Colon (tissue), 2 donors: ENCODE measurements around the gene BMAL1.

ENCODE experiments used
- FAIRE-seq: peaks from 2 replicates; lab custom pipeline; 2012; peaks lifted over from hg19 to GRCh38; lab: Jason Lieb, UNC
- donor health status: control.
- donor health status: control.

BMAL1 gene

GRCh38 chr11:13291800-13292199 lies 14.2 kb downstream of the BMAL1 start:
- FAIRE-seq: no peak

DNA sequence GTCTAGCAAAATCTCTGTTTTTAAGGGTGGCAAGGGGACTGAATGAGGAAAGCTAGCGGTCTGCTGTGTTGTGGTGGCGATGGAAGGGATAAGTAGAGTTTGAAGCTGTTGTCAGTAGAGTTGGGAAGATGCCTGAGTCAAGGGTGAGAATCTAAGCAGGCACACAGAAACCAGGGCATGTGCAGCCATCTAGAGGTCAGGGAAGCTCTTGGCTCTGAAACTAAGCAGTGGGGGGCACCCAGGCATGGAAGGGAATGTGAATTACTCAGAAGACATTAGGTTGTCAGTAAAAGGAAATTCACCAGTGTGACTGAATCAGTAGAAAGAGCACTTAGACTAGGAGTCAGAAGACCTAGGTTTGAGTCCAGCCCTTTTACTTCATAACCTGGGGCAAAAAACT lies 15.4 kb downstream of the BMAL1 start:
- FAIRE-seq: no peak

DNA sequence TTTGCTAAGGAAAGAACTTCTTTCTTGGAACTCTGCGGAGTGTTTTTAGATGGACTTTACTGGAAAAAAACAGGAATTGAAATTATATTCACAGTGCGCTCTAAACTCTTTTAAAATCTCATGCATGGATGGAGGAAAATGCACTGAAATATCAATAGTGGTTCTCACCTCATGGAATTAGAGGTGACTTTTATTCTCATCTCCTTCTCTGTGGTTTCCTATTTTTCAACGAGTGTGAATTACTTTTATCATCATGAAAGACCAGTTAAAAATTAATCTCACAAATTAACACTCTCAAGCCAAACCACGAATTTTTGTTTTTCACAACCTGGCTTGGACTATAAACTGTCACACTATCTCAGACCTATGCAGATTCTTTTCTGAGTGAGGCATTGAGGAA lies 16.6 kb downstream of the BMAL1 start:
- no peak for FAIRE-seq

GRCh38 chr11:13294771-13295579 lies 17.4 kb downstream of the BMAL1 start:
- FAIRE-seq: no peak

GRCh38 chr11:13297308-13297916 lies 19.8 kb downstream of the BMAL1 start:
- no peak for FAIRE-seq

- FAIRE-seq: no peak
Observed at GRCh38 chr11:13297917-13298356, 20.3 kb downstream of the BMAL1 start.

GRCh38 chr11:13298765-13299164 lies 21.2 kb downstream of the BMAL1 start:
- FAIRE-seq: no peak

- FAIRE-seq: no peak
Observed at GRCh38 chr11:13301522-13301921, 23.9 kb downstream of the BMAL1 start.

DNA sequence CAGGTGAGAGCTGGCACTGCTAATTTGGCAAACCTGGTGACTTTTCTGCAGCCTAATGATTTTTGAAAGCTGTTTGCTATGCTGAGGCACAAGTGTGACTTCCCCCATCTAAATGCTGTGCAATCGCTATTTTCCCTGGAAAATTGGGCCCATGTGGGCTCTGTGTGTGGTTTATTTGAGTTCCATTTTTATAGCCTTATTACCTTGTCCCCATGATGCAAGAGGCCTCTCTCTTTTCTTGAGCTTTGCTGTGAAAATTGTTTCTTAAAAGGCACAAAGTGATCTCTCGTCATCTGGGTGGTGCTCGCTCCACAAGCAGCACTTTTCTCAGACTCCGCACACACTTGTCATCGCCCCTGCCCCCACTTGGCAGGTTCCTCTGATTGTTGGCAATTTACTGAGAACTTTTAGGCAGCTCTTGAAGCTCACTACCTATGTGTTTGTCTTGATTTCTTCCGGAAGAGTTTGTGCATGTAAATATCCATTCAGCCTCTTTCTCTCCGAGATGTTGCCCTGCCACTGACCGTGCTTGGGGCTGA lies 24.9 kb downstream of the BMAL1 start:
- no peak for FAIRE-seq

GRCh38 chr11:13303668-13304649 lies 26.4 kb downstream of the BMAL1 start:
- FAIRE-seq: no peak

DNA sequence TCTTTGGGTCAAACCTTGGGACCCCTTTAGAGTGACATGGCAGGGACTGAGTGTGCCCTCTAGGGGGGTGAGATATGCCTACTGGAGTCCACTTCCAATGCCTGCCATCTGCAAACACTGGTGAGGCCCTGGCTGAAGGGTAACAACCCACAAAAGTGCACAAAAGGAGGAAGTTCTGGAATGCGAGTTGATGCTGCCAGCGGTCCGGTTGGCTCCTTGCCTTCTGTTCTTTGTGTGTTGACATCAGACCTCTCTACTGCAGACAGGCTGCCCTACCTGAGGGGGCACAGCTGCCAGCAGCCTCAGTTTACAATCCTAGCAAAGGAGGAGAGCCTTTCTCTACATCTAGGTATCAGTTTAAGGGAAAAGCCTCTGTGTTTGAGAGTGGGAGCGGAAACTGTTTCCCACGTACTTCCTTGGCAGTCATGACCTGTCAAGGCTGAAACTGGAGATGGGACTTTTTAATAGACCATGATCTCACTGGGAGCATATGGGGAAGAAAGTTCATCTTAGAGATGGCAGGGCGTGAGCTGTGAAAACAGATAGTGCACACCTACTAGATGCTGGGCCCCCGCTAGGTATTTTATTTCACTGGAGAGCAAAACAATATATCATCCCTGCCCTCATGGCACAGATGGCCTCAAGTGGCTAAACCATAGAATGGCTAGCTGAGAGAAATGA lies 27.2 kb downstream of the BMAL1 start:
- FAIRE-seq: no peak

- FAIRE-seq: no peak
Observed at GRCh38 chr11:13308704-13309103, 31.1 kb downstream of the BMAL1 start.

GRCh38 chr11:13309156-13309555 lies 31.6 kb downstream of the BMAL1 start:
- no peak for FAIRE-seq

- no peak for FAIRE-seq
Observed at GRCh38 chr11:13310443-13310842, 32.9 kb downstream of the BMAL1 start.

GRCh38 chr11:13311570-13311969 lies 34.0 kb downstream of the BMAL1 start:
- FAIRE-seq: no peak

DNA sequence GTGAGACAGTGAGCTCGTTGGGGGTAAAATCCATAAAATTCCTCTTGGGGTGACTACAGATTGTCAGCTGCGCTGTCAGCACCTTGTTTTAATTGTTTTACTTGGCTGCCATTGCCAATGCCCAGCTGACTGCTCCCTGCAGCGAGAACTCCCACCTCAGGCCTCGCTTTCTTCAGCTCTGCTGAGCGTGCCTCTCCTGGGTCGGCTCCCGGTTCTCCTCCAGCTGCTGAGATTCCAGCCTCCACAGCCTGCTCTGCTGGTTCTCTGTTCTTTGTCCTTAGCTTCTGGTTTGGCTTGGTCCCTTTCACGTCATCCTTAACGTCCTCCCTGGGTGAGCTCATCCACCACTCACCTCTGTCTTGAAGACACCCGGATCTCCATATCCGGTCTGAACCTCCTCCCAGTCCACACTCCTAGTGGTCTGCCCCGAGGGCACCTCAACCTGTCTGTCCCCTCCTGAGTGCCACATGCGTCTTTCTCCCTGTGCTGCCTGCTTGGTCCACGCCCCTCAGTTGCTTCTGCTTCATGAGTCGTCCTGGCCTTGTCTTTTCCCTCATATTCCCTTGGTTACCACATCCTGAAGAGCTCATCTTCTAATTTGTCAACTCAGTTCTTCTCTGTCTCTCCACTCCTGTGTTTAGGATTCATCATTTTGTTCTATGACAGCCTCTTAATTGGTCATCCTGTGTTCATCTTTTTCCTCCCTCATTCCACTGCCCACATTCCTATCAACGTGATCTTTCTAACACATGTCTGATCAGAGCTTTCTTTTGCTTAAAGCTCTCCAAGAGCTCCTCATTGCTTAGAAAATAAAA lies 35.6 kb downstream of the BMAL1 start:
- no peak for FAIRE-seq

- FAIRE-seq: no peak
Observed at GRCh38 chr11:13314676-13315394, 37.2 kb downstream of the BMAL1 start.

- no peak for FAIRE-seq
Observed at GRCh38 chr11:13315517-13316432, 38.2 kb downstream of the BMAL1 start.

GRCh38 chr11:13316528-13316961 lies 39.0 kb downstream of the BMAL1 start:
- FAIRE-seq: no peak
